NCI-H2196 (cell line): ENCODE results near the gene ECSIT.

Experiments used
- DNase-seq: peaks from one replicate; lab custom pipeline; 2025; ENCODE audit not compliant: unreplicated experiment; lab: John Stamatoyannopoulos, UW

ECSIT gene

DNA sequence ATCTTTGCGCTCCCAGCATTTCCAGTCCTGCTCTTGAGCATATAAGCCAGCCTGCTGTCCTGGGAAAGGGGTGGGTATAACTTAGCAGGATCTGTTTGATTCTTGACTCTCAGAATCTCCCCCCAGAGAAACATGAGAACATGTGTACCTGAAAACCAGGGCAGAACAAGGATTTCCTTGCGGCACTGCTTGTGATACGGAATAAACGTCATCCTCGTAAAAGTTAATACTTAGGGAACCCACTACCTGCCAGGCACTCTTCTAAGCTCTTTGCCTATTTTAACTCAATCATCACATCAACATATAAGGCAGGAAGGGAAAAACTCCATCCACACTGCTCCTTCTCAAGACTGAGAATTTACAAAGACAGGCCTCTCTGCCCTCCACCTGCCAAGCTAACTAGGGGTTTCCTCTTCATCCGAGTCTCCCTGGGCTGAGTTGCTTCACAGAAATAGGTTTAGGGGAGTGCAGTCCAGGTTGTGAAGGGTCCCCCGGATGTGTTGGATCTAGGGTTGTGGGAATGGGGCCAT is 24.4 kb downstream of the ECSIT start:
- DNase-seq: no peak

DNA sequence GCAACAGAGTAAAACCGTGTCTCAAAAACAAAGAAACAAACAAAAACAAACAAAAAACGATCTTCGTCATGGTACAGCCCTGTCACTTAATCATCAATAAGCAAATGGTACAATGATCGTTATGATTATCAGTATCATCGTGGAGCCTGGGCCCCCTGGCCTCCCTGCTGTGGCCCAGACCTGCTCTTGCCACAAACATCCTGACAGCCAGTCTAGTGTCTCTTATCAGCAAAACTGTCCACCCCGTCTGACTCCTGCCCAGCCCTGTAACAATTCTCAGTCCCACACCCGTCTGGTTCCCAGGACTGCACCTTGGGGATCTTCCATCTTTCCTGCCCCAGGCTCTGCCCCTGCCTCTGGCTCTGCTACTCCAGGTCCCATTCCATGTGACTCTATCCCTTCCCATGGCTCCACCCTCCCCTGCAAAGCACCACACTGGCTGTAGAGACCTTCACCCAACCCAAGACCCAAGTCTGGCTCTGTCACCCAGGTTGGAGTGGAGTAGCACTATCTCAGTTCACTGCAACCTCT is 29.0 kb downstream of the ECSIT start:
- DNase-seq: no peak

DNA sequence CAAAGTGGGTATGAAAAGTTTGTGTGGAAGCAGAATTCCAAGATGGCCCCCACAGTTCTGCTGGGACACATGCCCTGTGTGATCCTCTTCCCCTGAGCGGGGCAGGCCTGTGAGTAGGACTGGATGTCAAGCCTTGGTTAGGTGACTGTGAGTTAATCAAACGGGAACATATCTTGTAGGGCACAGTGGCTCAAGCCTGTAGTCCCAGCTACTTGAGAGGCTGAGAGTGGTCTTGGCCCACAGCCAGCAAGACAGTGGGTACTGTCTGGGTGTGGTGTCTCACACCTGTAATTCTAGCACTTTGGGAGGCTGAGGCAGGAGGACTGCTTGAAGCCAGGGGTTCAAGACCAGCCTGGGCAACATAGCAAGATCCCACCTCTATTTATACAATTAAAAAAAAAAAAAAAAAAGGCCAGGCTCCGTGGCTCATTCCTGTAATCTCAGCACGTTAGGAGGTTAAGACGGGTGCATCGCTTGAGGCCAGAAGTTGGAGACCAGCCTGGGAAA is 29.7 kb downstream of the ECSIT start:
- DNase-seq: no peak

DNA sequence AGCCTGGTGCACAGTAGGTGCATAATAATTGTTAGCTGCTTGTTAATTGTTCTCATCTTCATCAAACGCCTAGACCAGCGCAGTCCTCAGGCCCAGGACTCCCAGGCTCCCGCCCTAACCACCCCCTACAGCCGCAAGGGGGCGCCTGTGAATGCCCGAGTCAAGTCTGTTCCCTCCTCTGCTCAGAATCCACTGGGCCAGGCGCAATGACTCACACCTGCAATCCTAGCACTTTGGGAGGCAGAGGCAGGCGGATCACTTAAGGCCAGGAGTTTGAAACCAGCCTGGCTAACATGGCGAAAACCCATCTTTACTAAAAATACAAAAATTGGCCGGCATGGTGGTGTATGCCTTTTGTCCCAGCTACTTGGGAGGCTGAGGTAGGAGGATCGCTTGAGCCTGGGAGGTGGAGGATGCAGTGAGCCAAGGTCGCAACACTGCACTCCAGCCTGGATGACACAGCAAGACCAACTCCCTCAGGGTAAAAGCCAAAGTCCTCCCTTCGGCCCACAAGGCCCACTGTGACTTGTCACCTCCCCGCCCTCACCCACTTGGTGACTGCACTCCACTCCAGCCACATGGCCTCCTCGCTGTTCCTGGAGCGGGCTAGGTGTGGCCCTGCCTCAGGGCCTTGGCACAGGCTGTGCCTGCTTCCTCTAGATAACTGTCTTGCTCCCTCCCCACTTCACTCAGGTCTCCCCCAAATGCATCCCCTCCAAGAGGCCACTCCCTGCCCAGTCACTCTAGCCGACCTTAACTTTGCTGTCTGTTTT is 32.4 kb downstream of the ECSIT start:
- DNase-seq: peak; percentile 65

DNA sequence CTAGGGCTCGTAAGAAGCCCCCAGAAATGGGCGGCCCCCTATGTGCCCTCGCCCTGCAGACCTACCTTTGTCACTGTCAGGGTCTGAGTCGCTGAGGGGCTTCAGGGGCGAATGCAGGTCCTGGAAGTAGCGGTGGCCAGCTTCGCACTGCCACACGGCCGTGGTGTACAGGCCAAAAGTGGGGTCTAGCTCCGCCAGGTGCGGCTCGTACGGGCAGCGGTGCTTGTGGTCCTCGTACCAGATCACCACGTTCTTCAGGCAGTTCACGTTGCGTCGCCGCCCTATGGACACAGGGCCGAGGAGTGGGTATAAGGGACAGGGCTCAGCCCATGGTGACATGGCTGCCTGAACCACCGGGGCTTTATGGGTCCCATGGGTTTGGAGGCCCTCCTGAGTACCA is 33.0 kb downstream of the ECSIT start:
- no peak for DNase-seq

DNA sequence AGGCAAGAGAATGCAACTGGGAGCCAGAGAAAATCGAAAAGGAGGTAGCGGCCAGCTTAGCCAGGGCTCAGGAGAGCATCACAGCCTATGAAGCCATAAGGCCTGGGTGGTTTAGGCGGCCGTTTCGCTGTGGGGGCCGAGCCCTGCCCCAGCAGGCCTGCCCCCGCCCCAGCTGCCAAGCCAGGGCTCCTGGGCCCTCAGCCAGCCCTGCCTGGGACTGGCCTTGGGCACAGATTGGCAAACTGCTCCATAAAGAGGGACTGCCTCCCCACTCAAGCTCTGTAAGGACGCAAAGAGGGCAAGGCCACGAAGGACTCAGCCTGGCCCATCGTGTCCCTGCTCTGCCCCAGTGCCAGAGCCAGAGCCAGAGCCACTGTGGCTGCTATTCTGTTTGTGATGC is 33.5 kb downstream of the ECSIT start:
- no peak for DNase-seq

DNA sequence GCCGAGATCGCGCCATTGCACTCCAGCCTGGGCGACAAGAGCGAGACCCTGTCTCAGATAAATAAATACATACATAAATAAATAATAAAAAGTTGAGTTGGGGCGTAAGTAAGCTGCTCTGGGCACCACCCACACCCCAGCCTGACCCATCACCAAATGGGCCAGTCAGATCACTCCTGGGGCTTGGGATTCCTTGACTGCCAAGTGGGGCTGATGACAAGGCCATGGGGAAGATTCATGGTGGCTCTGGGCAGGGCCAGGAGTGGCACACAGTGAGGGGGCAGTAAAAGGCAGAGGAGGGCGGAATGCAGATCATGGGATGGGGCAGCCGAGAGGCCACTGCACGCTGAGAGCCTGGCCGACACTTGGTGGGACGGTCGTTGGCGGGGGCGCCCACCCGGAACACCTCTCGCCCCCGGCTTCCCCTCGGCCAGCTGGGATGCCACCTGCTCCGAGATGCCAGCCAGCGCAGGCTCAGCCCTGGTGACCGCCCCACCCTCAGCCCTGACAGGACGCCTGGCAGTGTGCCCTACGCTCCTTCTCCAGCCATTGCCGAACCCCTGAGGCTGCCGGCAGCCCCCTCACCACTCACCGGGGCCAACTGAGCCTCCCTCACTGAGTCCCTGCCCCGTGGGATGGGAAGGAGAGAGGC is 34.2 kb downstream of the ECSIT start:
- DNase-seq: no peak

DNA sequence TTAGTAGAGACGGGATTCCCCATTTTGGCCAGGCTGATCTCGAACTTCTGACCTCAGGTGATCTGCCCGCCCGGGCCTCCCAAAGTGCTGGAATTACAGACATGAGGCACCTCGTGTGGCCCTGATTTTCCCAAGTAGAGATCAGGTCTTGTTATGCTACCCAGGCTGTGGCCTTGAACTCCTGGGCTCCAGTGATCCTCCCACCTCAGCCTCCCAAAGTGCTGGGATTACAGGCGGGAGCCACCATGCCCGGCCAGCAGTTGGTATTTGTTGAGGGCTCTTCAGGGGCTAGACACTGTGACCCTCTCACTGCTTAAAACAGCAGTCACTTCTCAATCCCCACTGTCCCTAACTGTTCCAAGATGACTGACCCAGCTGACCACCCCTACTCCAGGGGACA is 39.6 kb downstream of the ECSIT start:
- DNase-seq: no peak

DNA sequence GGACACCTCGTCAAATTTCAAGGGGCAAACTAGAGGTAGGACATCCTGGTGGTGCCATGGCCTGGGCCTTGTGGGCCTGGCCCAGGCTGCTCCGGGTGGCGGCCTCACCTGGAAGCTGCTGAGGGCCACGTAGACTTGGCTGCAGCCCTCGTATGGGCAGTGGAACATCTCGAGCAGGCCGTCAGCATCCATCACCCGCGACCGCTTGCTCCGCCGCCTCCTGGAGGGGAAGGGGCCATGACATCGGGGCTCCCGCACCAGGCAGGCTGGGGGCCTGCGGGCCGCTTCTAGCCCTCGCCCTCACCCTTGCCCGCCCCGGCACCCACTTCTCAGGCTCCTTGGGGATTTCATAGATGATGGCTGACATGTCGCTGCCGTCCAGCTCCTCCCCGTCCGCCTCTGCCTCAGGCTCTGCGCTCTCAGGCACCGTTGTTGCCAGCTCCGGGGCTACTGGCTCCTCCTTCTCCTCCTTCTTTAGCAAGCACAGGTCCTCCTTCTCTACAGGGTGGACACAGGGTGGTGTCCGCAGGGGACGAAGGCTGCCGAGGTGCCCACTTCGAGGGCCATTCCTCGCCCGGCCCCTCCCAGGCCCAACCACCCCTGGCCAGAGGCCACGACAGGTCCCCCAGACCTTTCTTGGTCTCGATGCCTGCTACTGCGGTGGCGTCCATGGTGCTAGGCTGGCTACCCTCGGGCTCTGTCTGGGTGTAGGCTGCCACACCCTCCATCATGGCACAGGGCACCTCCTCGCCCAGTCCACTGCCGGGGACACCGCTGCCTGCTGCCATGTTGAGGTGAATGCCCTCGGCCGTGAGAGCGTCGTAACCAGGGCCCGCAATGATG is 42.1 kb downstream of the ECSIT start:
- DNase-seq: no peak

DNA sequence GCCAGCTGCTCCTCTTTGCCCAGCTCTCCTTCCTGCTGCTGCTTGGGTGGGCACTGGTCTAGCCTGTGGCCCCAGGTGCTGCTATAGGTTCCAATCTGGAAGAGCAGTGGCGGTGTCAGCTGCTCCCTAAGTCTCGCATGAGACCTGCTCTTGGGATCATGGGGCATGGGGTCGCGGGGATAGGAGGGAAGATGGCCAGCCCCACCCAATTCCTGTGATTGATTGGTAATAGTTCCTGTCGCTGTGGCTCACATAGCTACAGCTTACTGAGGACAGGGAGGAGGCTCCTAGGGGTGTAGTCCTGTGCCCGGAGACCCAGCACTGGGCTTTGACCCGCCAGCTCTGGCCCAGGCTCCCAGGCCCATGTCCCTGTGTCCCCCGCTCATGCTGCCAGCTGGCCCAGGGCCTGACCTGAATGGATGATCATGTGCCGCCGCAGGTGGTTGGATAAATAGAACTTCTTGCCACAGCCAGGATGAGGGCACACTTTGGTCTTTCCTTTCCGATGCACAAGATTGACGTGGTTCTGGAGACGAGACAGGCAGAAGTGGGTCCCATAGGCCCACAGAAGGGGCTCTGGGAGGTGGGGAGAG is 43.6 kb downstream of the ECSIT start:
- DNase-seq: no peak

DNA sequence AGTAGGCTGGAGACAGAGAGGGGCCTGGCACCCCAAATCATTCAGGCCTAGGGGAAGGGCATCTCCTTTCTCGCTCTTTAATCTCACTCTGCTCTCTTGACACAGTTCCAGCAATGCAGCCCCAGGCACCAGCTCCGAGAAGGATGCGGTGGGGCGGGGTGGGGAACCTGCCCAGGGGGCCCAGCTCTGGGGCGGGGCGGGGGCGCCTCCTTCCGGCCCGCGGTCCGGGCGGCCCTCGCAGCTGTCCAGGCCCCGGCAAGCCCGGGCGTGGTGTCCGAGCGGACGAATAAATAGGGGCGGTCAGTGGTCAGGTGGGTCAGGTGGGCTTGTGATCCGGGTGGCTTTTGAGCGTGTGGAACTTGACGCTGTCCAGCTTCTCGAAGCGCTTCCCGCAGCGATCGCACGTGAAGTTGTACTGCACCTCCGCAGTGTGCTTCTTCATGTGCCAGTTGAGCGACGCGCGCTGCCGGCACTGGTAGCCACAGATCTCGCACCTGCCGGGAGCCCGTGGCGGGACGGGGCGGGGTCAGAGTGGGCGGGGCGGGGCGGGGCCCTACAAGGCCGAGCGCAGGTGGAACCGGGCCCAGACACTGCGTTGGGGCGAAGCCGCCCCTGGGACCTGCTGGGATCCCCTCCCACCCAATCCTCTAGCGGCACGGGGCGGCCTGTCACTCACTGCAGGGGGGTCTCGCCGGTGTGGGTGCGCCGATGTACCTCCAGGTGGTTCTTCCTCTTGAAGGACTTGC is 45.4 kb downstream of the ECSIT start:
- no peak for DNase-seq

DNA sequence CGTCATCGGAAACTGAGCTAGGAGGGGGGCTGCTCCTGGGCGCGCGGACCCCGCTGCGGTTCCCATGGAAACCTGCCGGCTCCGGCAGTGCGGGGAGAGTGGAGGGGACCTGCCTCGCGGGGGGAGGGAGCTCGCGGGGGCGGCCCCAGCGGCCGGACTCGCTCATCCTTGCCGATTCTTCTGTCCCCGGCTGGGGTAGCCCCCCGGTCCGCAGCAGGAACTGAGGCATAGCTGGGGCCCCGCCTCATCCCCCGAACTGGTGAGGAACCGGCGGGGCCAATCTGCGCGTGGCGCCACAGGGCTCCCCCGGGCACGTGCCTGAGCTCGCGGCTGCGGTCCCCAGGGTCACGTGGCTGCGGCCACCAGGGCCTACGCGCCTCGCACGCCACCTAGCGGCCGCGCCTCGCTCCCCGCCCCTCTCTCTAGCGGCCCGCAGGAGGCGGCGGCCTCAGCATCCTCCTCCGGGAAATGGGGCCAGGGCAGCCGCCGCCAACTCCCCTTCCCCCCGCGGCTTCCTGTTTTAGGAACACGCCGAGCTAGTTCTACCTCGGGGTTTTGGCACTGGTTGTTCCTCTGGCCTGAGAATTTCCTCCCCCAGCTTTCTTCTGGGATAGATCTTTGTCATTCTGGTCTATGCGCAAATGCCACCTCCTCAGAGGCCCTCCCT is 46.4 kb downstream of the ECSIT start:
- peak; percentile 95 for DNase-seq

DNA sequence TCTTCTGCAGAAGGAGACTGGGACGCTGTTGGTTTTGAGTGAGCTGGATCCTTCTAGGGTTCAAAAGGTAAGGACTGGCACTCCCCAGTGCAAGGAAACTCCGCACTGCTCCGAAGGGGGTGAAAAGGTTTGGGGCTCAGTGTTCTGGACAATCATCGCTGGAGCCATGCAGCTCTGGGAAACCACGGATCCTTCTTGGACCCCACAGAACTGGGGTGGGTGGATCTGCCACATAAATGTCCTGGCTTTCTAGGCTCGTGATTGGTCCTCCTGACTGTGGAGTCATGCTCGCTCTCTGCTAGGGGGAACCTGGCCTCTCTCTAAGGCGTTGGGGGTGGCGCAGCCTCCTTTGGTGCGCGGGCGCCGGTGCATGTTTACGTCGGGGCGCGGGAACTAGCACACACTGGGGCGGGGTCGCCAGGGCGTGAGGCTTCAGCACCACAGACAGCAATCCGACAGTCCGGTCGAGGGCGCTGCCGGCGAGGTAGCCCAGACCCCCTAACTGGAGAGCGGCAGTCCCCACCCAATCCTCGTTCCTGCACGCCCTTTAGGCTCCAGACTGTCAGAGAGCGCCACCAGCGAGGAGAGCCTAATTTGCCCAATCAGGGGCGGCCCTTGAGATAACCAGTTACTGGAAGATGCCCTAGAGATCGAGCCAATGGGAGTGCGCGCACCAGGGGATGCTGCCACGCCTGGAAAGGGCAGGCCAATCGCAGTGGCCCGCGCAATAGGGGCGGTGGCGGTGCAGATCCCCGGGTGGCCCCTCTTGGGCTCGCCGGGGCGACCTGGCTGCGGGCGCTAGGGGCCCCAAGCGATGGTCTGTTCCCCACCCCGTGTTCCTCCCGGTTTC is 47.2 kb downstream of the ECSIT start:
- DNase-seq: peak; percentile 96

DNA sequence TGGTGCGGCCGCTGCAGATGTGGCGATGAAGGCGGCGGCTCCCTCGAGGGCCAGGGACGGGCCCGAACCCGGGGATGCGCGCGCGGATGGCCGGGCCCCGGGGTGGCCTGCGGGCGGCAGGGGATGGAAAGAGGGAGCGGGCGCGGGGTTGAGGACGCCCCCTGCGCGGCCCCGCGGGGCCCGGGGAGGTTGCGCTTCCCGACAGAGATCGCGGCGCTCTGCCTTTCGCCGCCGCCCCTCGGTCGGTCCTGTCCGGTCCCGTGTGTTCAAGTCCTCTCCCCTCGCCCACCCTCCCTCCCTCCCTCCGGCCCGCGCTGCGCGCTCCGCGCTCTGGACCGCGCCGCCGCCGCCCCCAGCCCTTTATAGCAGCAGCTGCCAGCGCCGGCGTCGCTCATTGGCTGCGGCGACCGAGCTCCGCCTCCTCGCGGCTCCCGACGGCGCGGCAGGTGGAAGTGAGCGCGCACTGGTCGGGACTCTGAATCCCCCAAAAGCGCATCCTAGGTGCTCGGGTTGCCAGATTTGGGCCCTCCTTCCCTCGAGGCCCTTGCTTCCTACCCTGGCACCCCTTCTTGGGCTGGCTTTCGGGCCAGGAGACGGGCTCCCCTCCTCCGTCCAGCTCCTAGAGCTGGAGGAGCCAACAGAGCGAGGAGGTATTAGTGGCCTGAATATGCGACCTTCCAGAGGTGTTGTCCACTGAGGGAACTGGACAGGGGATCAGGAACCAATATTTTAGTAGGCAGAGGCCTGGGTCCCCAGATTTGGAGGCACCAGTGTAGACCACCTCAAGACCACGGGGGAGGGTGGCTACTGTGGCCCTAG is 48.0 kb downstream of the ECSIT start, which contains the start of gene ELAVL3:
TSS of gene ELAVL3 (minus strand) at position 332 of the 819 bp plus-strand sequence. CDS start 438 bp downstream, outside the sequence.
- peak; percentile 71 for DNase-seq

DNA sequence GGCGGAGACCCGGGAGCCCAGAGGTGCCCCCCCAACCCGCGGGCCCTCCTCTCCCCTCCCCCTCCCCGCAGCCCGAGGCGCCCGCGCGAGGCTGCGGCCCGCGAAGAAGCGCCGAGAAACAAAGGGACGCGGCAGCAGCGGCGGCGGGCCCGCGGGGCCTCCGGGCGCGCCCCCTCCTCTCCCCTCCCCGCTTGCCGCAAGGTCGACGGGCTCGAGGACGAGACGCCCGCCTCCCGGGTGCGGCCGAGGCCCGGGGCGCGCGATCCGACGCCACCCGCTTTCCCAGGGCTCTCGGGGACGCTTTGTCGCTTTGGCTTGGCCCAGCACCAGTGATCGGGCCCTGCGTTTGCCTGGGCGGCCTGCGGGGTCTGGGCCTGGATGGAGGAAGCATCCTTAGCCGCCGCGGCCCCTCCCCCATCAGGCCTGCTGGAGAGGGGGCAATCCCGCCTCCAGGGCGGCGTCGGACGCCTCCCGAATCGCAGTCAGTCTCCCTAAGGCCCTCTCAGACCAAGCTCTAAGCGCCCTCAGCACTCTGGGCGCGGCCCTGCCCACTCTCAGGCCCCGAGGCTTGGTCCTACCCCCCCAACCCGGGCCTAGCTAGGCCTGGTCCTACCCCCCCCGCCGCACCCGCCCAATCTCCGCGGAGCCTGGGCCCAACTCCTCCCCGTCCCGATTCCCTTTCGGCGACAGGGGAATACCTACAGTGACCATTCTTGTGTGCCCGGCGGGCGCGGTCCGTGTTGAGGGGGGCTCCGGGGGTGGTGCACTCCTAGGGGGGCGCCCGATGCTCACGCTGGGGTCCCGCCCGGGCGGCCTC is 48.8 kb downstream of the ECSIT start:
- DNase-seq: peak; percentile 29

DNA sequence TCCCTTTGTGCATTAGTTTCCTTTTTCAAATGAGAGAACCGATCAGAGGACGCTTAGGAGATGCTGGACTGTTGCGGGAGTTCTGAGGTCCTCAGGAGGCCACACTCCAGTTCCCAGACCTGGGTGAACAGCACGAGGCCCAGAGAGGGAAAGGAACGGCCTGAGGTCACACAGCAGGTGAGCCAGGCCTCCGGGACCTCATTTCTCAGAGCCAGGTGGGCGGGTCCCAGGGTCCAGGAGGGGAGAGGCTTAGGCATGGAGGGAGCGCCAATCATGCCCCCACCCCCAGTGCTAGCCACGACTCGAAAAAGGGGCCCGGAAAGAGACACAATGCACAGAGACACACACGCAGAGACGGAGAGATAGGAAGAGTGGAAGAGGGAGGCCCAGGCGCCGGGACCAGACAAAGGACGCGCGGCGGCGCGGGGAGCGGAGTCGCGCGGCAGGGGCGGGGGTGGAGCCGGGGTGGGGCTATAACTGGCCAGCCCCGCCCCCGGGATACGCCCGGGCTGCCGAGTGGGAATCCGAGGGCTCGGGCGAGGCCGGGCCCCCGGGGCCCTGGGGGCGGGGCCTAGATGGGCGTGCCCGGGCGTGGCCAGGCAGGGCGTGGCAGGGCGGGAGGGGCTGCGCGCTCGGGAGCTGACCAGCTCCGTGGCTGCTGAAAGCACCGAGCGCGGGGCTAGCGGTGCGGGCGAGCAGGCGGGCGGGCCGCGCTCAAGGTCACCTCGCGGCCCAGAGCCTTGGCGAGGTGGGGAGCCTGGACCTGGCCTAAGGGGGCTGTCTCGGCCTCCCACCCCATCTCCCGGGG is 49.6 kb downstream of the ECSIT start:
- no peak for DNase-seq
